ENCODE data around the gene NEU1.
"Not testable (repeated sequence)": the region's sequence is repeated elsewhere in the genome, so short reads cannot be mapped to it uniquely, and the experiment has no call there.

Gene NEU1

GRCh38 chr6:31844507-31844906 is 18.1 kb downstream of the NEU1 start:
- FAIRE-seq: no peak
- DNase-seq (ENCODE audit: low spot score): no peak

- no peak for FAIRE-seq
- DNase-seq (ENCODE audit: low spot score): no peak
Measured at GRCh38 chr6:31842053-31842452, 20.6 kb downstream of the NEU1 start.

GRCh38 chr6:31839779-31840126 is 22.9 kb downstream of the NEU1 start:
- FAIRE-seq; DNase-seq (ENCODE audit: low spot score): not testable (repeated sequence)

- DNase-seq (ENCODE audit: low spot score) (no peak), FAIRE-seq (no peak)
Measured at GRCh38 chr6:31838968-31839367, 23.7 kb downstream of the NEU1 start.

GRCh38 chr6:31838114-31838553 is 24.5 kb downstream of the NEU1 start:
- not testable (repeated sequence) for FAIRE-seq; DNase-seq (ENCODE audit: low spot score)

GRCh38 chr6:31837369-31838113 is 25.1 kb downstream of the NEU1 start:
- DNase-seq (ENCODE audit: low spot score) (no peak), FAIRE-seq (no peak)

- FAIRE-seq (no peak), DNase-seq (ENCODE audit: low spot score) (no peak)
Measured at GRCh38 chr6:31836474-31837368, 25.9 kb downstream of the NEU1 start.

GRCh38 chr6:31836047-31836473 is 26.6 kb downstream of the NEU1 start:
- DNase-seq (ENCODE audit: low spot score) (no peak), FAIRE-seq (no peak)

GRCh38 chr6:31834367-31835250 is 28.0 kb downstream of the NEU1 start:
- FAIRE-seq: no peak
- peak; percentile 92 for DNase-seq (ENCODE audit: low spot score)

- FAIRE-seq (no peak), DNase-seq (ENCODE audit: low spot score) (no peak)
Measured at GRCh38 chr6:31831350-31832215, 31.0 kb downstream of the NEU1 start.

- FAIRE-seq: no peak
- no peak for DNase-seq (ENCODE audit: low spot score)
Measured at GRCh38 chr6:31830886-31831335, 31.7 kb downstream of the NEU1 start.

GRCh38 chr6:31829633-31830283 is 32.9 kb downstream of the NEU1 start:
- FAIRE-seq (no peak), DNase-seq (ENCODE audit: low spot score) (no peak)

- FAIRE-seq: no peak
- DNase-seq (ENCODE audit: low spot score): peak; percentile 94
Measured at GRCh38 chr6:31827286-31828079, 35.1 kb downstream of the NEU1 start, which contains the start of gene HSPA1B. HSPA1B (plus strand) TSS chr6:31827738; CDS start chr6:31827951, 213 bp downstream.

GRCh38 chr6:31826793-31827285 is 35.8 kb downstream of the NEU1 start:
- FAIRE-seq (no peak), DNase-seq (ENCODE audit: low spot score) (peak; percentile 57)

GRCh38 chr6:31825553-31825952 is 37.1 kb downstream of the NEU1 start:
- no peak for FAIRE-seq
- no peak for DNase-seq (ENCODE audit: low spot score)

GRCh38 chr6:31823592-31824196 is 38.9 kb downstream of the NEU1 start:
- not testable (repeated sequence) for FAIRE-seq; DNase-seq (ENCODE audit: low spot score)

GRCh38 chr6:31822036-31822821 is 40.4 kb downstream of the NEU1 start:
- peak; percentile 74 for DNase-seq (ENCODE audit: low spot score)
- no peak for FAIRE-seq
